ENCODE measurements around the gene MAGI1.

DNA sequence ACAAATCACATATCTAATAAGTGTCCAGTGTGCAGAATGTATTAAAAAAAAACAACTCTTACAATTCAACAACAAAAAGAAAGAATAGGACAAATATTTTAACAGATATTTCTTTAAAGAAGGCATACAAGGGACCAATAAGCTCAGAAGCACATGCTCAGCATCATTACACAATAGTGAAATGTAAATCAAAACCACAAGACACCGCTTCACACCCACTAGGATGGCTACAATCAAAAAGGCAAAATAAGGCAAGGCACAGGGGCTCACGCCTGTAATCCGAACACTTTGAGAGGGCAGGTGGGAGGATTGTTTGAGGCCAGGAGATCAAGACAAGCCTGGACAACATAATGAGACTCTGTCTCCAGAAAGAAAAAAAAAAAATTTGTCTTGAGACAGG lies 255.6 kb downstream of the MAGI1 start:
- no peak for TF ChIP-seq TARDBP (IDR thresholded peaks at IDR 0.05)
- TF ChIP-seq FOXK2 (IDR thresholded peaks at IDR 0.05): no peak

Measured in HEK293T (cell line).